Hepatocyte (in vitro differentiated cells): ENCODE results near the gene NOP10.

Source experiments
- EZH2phosphoT487 ChIP-seq: fragments of 200-600 bp; sonication (generic); IDR thresholded peaks from one replicate; pipeline ENCODE4 v1.6.1; 2018; ENCODE audit warnings: antibody characterized with exemption, mild to moderate bottlenecking, low read depth, moderate library complexity; ENCODE audit not compliant: unreplicated experiment, severe bottlenecking
- TF ChIP-seq, protein P1 (sequence below): fragments of 200-600 bp; sonication (generic); IDR thresholded peaks from 2 replicates; pipeline ENCODE4 v1.5.1; 2016; ENCODE audit warnings: antibody characterized with exemption, mild to moderate bottlenecking; ENCODE audit not compliant: poor library complexity

DNA sequence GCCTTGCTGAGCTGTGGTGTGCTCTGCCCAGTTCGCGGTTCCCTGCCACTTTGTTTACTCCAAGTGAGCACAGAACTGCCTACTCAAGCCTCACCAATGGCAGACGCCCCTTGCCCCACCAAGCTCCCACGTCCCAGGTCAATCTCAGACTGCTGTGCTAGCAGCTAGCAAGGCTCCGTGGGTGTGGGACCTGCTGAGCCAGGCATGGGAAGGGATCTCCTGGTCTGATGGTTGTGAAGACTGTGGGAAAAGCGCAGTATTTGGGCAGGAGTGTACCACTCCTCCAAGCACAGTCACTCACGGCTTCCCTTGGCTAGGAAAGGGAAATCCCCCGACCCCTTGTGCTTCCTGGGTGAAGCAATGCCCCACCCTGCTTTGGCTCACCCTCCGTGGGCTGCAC is 50.3 kb downstream of the NOP10 start:
- TF ChIP-seq, protein P1, sequence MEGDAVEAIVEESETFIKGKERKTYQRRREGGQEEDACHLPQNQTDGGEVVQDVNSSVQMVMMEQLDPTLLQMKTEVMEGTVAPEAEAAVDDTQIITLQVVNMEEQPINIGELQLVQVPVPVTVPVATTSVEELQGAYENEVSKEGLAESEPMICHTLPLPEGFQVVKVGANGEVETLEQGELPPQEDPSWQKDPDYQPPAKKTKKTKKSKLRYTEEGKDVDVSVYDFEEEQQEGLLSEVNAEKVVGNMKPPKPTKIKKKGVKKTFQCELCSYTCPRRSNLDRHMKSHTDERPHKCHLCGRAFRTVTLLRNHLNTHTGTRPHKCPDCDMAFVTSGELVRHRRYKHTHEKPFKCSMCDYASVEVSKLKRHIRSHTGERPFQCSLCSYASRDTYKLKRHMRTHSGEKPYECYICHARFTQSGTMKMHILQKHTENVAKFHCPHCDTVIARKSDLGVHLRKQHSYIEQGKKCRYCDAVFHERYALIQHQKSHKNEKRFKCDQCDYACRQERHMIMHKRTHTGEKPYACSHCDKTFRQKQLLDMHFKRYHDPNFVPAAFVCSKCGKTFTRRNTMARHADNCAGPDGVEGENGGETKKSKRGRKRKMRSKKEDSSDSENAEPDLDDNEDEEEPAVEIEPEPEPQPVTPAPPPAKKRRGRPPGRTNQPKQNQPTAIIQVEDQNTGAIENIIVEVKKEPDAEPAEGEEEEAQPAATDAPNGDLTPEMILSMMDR = no peak
- no peak for TF ChIP-seq EZH2phosphoT487
